ENCODE results near the gene CLK1.

CLK1 gene

GRCh38 chr2:200812122-200813022 lies 52.1 kb downstream of the CLK1 start:
- FAIRE-seq, result peak; percentile 78
- peak; percentile 6 for TF ChIP-seq PAX5 (IDR thresholded peaks at IDR 0.05; ENCODE audit: insufficient read depth, low read length, severe bottlenecking)
- TF ChIP-seq SPI1 (IDR thresholded peaks at IDR 0.05; ENCODE audit: low read depth, low read length), result no peak
- peak; percentile 39 for DNase-seq (ENCODE audit: insufficient read length, low spot score)

DNA sequence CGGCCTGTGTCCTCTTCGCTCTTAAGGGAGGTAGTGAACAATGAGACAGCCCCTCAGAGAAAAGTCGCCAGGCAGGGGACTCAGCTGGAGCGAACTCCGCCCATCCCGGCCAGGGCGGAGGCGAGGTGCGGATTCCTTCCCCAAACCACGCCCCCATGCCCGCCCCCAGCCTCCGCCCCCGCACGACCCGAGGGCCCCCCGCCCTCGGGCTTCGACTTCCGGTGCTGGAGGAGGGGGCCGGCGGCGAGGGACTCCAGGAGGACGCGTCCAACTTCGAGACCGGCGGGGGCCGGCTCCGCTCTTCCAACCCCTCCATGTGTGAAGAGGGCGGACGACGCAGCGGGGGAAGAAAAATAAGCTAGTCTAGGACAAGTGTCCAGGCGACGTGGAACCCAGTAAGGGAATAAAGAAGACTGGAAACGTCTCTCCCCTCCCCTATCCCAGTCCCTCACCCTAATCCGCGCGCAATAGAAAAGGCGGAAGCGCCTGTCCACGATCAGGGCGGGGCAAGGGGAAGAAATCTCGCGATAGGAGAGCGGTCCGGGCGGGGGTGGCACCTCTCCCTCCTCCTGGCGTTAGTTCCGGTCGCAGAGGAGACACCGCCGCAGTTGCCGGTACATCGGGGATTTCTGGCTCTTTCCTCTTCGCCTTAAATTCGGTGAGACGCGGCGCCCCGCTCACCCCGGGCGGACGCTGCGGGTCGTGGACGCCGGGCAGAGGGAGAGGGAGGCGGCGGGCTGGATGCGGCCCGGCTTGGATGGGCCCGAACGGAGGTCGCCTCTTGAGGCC lies 52.9 kb downstream of the CLK1 start, which contains the start of gene BZW1:
TSS of gene BZW1 (plus strand) at position 578 of the 789 bp plus-strand sequence. CDS start 1,308 bp downstream, outside the sequence.
- DNase-seq (ENCODE audit: insufficient read length, low spot score) (peak; percentile 89), FAIRE-seq (peak; percentile 95)
- TF ChIP-seq POLR2A (IDR thresholded peaks at IDR 0.05; ENCODE audit: low read depth, low read length), result peak; percentile 97
- peak; percentile 93 for TF ChIP-seq TAF1 (IDR thresholded peaks at IDR 0.05; ENCODE audit: low read depth, low read length)
- TF ChIP-seq SPI1 (IDR thresholded peaks at IDR 0.05; ENCODE audit: low read depth, low read length), result peak; percentile 62
- TF ChIP-seq POU2F2 (IDR thresholded peaks at IDR 0.05; ENCODE audit: low read depth, low read length), result peak; percentile 48; the same call in 1 of the 2 replicates
- no peak for TF ChIP-seq PAX5 (IDR thresholded peaks at IDR 0.05; ENCODE audit: insufficient read depth, low read length, severe bottlenecking)
- TF ChIP-seq POLR2AphosphoS5 (IDR thresholded peaks at IDR 0.05; ENCODE audit: low read depth, low read length), result peak; percentile 97

DNA sequence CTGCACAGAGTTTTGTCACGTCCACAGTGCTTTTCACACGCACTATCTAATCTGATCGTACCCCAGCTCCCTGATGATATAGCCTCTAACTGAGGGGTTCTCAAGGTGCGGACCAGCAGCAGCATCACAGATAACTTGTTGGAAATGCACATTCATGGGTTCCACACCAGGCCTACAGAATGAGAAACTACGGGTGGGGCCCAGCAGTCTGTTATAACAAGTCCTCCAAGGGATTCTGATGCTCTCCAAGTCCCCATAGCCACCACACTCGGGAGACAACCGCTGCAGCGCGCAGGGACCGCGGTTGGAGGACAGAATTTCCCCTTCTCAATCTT lies 53.5 kb downstream of the CLK1 start:
- no peak for TF ChIP-seq TAF1 (IDR thresholded peaks at IDR 0.05; ENCODE audit: low read depth, low read length)
- TF ChIP-seq POU2F2 (IDR thresholded peaks at IDR 0.05; ENCODE audit: low read depth, low read length), result no peak
- TF ChIP-seq PAX5 (IDR thresholded peaks at IDR 0.05; ENCODE audit: insufficient read depth, low read length, severe bottlenecking), result no peak
- no peak for TF ChIP-seq POLR2AphosphoS5 (IDR thresholded peaks at IDR 0.05; ENCODE audit: low read depth, low read length)
- TF ChIP-seq SPI1 (IDR thresholded peaks at IDR 0.05; ENCODE audit: low read depth, low read length), result no peak
- TF ChIP-seq POLR2A (IDR thresholded peaks at IDR 0.05; ENCODE audit: low read depth, low read length), result no peak
- DNase-seq (ENCODE audit: insufficient read length, low spot score) (no peak), FAIRE-seq (no peak)

DNA sequence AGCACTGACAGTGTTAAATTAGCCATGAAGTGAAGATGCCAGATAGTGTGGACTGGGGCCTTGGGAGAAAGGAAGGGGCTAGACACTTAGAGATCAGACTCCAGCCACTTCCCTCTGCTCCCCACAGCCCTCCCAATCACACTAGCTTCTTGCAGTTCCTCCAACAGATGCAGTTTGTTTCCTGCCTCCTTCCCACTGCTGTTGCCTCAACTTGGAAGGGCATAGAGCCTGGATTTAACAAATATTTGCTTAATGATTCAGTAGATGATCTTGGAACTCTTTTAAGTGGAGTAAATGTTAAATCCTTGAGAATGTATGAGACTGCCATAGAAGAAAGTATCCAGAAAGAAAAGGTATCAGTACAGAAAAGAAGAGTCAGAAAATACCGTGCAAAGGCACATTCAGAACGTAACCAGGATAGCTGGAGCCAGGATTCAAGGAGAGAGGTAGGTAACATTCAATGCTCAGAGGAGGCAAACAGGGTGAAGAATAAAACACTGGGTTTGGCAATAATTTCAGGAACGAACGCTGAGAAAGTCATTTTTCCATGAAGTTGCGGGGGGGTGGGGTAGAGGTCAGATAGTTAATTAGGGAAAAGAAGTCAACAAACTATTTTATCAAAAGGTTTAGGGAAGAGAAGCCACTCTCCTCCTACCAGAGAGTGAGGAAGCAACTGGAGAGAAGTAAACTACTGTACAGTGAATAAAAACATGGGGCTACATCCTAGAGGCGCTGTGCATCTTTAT lies 54.0 kb downstream of the CLK1 start:
- TF ChIP-seq PAX5 (IDR thresholded peaks at IDR 0.05; ENCODE audit: insufficient read depth, low read length, severe bottlenecking) (no peak), SPI1 (IDR thresholded peaks at IDR 0.05; ENCODE audit: low read depth, low read length) (no peak), TAF1 (IDR thresholded peaks at IDR 0.05; ENCODE audit: low read depth, low read length) (no peak), POLR2A (IDR thresholded peaks at IDR 0.05; ENCODE audit: low read depth, low read length) (no peak), POU2F2 (IDR thresholded peaks at IDR 0.05; ENCODE audit: low read depth, low read length) (no peak), POLR2AphosphoS5 (IDR thresholded peaks at IDR 0.05; ENCODE audit: low read depth, low read length) (no peak)
- FAIRE-seq (no peak), DNase-seq (ENCODE audit: insufficient read length, low spot score) (no peak)

DNA sequence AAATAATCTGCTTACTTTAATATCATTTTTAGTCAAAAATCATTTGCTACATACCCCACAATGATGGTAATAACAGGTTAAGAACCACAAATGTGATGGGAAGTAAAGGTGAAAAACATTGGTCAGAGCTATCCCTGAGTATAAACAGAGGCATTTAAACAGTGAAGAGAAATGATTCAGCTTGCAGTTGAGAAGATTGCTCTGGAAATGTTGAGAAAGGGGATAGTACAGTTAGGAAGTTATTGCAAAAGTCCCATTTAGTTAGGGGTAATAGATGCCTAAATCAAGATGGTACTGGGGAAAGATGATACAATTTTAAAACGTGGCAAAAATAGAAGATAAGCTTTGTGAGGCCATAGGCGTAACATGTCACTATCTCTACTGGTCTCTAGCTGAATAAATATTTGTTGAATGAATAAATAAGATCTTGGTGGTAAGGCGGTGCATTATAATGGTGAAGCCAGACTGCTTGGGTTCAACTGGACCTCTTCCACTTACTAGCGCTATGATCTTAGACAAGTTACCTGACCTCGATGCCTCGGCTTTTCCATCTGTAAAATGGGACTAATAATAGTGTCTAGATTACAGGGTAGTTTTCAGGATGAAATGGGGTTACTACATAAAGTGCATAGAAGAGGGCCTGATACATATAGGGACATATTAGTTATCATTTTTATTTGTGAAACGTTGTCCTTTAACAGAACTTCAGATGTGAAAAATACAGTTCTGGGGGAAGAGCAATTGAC lies 54.8 kb downstream of the CLK1 start:
- no peak for TF ChIP-seq POU2F2 (IDR thresholded peaks at IDR 0.05; ENCODE audit: low read depth, low read length)
- TF ChIP-seq POLR2AphosphoS5 (IDR thresholded peaks at IDR 0.05; ENCODE audit: low read depth, low read length), result no peak
- TF ChIP-seq PAX5 (IDR thresholded peaks at IDR 0.05; ENCODE audit: insufficient read depth, low read length, severe bottlenecking), result no peak
- TF ChIP-seq SPI1 (IDR thresholded peaks at IDR 0.05; ENCODE audit: low read depth, low read length), result no peak
- no peak for TF ChIP-seq POLR2A (IDR thresholded peaks at IDR 0.05; ENCODE audit: low read depth, low read length)
- no peak for TF ChIP-seq TAF1 (IDR thresholded peaks at IDR 0.05; ENCODE audit: low read depth, low read length)
- FAIRE-seq (no peak), DNase-seq (ENCODE audit: insufficient read length, low spot score) (no peak)
